HG03520 (cell line): Measurements from ENCODE around the gene AP2B1.

ENCODE experiments used
- ATAC-seq: cut with Tn5 transposase; IDR thresholded peaks from one replicate; pipeline ENCODE4 v1.9.1; 2021; ENCODE audit warnings: mild to moderate bottlenecking, moderate library complexity; ENCODE audit not compliant: unreplicated experiment

The AP2B1 gene

DNA sequence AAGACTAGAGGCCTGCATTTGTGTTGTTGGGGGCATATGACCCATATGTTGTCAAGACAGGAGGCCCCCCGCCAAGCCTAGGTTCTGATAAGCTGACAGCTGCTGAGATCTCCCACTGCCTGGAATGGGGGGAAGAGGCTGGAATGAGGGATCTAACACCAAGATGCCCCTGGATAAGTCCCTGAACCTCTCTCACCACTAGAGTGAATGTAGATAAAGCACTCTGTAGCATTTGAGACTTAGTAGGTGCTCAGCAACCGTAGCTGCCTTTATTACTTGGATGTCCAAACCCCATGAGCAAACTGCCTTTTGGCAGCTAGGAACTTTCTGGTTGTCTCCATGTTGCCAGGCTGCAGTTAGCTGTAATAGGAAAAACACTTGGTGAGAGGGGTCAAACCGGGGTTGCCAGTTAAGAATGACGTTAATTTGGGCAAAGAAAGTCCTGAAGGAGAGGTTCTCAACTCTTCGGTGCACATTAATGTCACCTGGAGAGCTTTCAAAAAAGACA, 139.9 kb downstream of the AP2B1 start:
- no peak for ATAC-seq

DNA sequence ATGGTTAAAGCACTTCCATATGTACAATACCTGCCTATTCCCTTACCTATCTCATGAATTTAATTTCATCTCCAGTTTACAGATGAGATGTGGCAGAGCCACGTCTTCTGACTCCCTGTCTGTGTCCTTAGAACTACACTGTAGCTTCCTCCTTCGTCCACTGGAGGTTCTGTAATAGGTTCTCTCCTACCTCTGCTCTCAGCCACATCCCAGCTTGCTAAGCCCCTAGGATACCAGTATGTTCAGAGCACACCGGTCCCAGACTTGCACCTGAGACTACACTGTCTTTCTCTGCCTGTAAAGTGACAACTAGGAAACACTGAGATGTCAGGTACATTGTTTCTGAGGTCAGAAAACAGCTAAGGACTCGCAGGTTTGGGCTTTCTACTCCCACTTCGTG, 140.5 kb downstream of the AP2B1 start:
- no peak for ATAC-seq

DNA sequence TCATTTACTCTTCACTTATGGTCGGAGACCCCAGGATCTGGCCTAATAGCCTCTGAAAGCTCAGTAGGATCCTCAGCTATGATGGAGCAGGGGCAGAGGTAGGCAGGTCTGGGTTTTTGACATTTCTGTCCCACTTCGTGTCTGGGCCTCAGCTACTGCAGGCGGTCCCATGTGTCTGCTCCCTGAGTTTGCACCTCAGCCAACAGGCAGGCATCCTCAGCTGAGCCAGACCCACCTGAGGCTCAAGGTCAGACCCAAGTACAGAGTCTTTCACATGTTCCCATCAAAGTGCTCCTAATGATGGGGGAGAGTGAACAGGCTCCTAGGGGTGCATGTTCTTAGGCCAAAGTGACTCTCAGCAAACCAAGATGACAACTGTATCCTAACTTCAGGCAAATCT, 141.4 kb downstream of the AP2B1 start:
- no peak for ATAC-seq

DNA sequence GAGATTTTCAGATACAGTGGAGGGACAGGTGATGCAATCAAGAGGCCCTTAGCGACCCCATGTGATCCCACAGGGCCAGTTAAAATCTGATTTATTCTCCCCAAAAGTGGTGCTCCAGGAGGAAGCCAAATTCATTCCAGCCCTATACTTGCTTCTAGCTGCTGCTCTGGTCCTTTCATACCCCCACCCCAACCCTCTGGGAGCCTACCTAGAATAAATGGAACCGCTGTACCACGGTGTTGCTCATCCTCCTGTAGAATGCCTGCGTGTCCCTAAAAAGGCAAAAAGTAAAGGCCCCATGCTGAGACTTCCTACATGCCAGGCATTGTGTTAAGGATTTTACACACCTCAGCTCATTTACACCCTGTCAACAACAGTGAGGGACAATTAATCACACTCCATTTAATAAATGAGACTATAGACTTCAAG, 142.3 kb downstream of the AP2B1 start:
- no peak for ATAC-seq

DNA sequence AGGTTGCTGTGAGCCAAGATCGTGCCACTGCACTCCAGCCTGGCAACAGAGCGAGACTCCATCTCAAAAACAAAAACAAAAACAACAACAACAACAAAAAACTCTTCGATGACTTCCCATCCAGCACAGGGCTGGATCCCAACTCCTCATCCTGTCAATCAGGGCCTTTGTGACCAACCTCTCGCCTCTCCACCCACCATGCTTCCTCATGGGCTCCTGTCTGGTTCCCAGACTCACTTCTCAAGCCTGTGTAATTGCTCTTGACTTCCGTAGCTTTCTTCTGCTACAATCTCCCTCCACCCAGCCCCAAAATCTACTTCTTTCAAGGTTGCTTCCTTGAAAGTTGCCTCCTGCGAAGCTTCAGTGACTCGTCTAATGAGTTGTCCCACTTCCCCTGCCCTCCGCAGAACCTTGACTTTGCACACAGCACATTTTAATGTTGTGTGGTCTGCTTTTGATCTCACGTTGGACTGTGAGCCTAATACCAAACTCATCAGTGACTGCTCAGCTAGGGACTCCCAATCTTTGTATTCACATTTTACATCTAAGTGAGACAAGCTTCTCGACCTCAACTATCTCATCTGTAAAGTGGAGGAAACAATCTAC, 143.4 kb downstream of the AP2B1 start:
- no peak for ATAC-seq

DNA sequence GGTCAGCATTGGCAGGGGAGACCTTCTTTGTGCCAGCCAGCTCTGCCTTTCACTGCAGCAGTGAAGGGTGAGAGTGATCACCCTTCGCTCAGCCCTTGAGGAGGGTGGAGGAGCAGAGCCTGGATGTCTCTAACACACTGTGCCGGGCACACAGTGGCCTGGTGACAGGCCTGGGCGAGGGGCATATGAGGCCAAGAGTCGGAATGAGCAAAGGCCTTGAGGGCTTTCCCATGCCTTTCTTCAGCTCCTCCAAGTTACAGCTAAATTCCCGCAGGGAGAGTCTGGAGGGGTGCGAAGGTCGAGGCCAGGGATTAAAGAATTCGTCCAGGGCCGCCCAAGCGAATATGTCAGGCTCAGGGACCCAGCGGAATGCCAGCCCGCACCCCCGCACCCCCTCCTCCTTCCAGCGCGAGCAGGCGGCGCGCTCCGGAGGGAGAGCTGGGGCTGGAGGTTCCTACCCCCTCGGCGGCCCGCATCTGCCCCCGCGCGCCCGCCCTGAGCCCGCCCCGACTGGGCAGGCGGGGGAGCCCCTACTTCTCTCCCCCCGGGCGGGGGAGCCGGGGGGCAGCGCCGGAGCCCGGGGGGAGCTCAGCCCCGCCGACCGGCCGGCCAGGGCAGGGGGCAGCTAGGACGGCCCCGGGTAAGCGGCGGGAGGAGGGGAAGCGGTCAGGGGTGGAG, 144.3 kb downstream of the AP2B1 start, which contains the start of gene RASL10B:
RASL10B (plus strand) TSS at position 401 of the 678 bp plus-strand sequence. CDS start 3,546 bp downstream, outside the sequence.
- ATAC-seq: no peak

DNA sequence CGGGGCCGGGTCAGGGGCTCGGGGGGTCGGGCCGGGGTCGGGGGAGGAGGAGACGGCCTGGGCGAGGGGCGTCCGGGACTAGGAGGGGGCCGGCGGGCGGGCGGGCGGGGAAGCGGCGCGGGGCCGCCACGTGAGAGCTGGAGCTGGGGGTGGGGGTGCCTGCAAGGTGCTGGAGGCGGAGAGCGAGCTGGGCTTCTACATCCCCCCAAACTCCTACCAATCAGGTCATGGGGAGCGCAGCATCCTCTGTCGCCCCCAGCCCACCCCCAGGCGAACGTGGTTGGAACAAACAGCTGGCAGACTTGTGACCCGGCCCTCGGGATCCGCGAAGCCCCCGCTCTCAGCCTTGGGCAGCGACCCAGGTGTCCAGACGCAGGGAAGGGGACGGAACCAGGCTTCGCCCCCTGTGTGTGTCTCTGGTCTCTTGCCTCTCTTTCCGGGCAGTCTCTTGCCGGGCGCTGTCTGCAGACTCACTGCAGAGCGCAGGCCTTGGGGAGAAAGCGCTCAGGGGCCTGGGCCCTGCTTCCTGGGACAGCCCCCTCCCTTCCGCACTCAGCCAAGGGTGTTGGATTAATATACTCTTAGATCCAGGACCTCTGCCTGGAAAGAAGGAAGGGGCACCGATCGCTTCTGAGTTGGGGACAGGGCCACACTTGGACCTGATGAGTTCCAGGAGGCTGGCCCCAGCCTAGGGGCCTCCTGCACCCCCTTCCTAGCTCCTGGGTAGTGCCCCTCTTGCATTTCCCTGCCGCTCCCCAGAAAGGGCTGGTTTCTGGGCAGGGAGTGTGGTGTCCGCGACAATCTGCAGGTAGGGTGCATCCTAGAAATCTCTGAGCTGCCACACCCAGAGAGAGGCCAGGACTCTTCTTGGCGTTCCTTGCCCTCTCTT, 145.0 kb downstream of the AP2B1 start:
- ATAC-seq: no peak

DNA sequence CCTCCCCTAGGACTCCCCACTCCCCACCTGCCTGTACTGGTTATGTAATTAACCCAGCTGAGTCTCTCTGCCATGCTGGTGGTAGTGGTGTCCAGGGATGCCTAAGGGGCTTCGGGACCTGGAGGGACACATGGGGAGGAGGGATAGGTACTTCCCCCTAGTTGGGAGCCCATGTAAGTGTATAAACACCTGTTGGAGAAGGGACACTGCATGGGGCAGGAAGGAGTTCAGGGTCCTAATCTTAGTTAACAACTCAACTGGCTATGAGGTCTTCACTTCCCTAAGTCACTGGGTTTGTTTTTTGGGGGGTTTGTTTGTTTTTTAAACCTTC, 145.6 kb downstream of the AP2B1 start:
- no peak for ATAC-seq

DNA sequence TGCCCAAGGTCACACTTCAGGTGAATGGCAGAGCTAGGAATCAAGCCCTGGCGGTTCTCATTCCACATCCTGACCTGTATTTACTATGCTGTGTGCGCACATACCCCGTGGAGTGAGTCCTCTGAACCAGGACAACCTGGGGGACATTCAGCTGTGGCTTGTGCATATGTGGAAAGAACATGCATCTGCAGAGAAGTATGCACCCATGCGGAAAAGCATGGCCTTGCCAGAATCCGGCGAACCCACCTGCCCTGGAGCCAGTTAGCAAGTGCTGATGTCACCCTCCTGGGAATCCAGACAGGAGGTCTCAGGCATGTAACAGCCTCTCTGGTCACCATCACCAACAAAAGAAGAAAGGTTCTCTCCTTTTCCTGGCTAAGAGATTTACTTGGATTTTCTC, 146.2 kb downstream of the AP2B1 start:
- ATAC-seq: no peak

DNA sequence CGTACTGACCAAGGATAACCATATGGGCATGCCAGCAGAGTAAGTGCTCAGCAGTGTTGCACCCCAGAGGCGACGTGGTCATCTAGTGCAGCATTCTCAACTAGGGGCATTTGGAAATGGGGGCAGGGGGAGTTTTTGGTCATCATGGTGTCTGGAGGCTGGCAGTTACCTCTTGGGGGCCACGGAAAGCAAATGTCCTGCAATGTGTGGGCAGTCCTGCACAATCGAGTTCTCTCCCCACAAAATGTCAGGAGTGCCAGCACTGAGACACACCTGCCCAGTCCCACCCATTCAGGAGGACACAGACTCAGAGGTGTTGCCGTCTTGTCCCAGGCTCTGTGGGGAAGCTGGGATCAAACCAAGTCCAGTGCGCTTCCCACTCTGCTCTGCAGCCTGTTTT, 147.3 kb downstream of the AP2B1 start:
- ATAC-seq: no peak

DNA sequence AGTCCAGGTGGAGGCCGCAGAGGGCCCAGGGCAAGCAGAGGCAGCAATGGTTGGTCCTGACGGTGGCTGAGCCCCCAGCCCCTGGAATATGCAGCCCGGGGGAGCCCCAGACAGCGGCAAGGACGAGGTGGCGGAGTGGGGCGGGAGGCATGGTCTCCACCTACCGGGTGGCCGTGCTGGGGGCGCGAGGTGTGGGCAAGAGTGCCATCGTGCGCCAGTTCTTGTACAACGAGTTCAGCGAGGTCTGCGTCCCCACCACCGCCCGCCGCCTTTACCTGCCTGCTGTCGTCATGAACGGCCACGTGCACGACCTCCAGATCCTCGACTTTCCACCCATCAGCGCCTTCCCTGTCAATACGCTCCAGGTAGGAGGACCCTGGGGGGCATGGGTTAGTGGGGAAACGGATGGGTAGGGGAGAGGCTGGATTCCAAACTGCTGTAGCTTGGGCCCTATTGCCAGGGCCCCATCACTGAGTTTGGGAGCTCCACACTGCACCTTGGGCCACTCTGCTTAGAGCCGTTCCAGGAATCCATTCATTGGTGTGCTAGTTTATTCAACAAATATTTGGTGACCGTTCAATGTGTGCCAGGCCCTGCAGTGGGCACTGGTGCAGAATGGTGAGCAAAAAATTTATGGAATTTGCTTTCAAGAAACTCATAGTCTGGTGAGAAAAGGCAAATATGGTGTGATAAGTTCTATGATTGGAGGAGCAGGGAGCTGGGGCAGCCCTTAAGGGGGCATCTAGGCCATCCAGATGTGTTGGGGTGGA, 148.1 kb downstream of the AP2B1 start:
- ATAC-seq: no peak

DNA sequence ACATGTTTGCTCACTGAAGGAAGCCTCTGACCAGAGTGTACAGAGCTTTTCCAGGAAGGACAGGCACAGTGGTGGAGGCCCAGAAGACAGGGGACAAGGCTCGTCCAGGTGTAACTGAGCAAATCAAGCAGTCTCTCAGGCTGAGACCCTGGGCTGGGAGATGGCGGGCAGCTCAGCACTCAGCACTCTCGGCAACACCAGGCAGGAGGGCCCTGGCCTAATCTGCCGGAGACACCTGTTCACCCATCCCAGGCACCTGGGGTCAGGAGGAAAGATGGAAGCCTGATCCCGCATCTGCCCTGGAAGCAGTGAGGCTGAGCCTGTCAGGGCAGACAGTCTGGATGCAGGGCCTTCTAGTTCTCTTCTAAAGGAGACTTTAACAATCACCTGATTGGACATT, 149.1 kb downstream of the AP2B1 start:
- ATAC-seq: no peak

DNA sequence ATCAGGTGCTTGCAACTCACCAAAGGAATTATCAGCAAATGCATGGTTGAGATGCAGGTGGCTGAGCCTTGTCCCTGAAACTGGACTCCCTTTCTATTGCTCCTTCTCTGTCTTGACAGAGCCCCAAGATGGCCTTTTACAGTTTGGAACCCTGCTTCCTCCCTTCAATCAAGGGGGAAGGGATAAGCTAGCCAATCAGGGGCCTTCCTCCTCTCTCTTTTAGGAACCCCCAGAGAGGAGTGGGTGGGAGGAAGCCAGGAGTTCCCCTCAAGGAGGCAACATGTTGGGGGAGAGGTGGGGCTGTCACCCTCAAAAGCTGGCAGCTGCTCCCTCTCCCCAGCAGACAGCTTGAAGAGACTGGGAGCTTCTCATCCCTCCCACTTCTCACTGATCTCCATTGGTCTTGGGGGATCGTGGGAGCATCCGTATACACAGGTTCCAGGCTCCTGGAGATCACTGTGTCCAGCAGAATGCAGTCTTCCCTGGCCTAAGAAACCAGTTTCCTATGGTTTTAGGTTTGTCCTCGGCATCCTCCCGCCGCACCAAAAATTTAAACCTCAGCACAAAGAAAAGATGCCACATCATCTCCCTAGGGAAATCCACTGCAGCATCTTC, 151.5 kb downstream of the AP2B1 start:
- ATAC-seq: no peak

DNA sequence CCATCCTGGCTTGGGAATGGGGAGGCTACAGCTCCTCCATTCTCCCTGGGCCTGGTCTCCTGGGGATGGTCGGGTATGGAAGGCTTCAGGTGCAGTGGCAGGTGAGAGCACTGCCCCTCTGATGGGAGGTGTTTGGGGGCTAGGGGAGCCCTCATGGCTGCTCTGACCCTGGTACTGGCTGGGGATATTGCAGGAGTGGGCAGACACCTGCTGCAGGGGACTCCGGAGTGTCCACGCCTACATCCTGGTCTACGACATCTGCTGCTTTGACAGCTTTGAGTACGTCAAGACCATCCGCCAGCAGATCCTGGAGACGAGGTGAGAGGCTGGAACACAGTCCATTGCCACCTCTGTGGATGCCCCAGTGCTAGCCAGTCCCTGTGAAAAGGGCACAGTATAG, 153.1 kb downstream of the AP2B1 start:
- no peak for ATAC-seq

DNA sequence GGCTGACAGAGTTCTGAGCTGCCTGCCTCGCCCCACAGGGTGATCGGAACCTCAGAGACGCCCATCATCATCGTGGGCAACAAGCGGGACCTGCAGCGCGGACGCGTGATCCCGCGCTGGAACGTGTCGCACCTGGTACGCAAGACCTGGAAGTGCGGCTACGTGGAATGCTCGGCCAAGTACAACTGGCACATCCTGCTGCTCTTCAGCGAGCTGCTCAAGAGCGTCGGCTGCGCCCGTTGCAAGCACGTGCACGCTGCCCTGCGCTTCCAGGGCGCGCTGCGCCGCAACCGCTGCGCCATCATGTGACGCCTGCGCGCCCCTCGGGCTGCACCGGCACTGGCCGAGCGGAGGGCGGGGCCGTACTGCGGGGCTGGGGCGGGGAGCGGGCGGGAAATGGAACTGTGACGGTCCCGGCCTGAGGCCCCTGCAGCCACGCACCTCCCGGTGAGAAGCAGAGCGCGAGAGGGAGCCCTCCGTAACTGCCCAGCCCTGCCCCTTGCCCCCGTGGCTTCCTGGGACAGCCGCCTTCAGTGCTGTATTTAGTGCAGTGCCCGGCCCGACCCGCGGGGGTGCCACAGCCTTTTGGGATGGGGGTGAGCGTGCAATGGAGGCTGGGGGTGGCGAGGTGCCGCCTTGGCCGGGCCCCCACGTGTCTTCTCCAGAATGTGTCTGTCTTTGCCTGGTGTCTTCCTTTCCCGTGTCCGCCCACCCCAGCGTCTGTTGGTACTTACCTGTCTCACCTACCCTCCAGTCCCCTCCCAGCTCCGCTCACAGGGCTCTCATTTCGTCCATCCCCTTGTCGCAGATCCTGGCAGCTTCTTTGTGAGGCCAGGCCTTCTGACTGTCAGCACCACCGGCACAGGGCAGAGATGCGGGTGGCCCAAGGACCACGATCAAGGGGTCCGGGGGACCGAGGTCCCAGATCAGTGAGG, 154.1 kb downstream of the AP2B1 start:
- ATAC-seq: no peak

DNA sequence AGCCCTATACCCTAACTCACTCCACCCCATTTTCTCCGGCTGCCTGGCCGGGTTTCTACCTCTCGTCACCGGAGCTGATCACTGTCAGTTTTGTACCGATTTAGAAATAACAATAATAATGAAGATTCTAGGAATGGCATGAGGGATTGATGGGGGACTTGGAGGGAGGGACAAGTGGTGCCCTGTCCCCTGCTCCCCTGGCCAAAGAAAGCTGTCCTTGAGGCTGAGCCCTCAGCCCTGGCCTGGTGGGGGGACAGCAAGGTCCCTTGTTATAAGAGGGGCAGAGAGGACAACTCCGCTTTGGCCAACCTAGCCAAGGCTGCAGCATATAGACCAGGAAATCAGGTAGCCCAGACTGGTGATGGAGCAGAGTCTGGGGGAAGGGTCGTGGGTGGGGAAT, 155.4 kb downstream of the AP2B1 start:
- ATAC-seq: no peak

DNA sequence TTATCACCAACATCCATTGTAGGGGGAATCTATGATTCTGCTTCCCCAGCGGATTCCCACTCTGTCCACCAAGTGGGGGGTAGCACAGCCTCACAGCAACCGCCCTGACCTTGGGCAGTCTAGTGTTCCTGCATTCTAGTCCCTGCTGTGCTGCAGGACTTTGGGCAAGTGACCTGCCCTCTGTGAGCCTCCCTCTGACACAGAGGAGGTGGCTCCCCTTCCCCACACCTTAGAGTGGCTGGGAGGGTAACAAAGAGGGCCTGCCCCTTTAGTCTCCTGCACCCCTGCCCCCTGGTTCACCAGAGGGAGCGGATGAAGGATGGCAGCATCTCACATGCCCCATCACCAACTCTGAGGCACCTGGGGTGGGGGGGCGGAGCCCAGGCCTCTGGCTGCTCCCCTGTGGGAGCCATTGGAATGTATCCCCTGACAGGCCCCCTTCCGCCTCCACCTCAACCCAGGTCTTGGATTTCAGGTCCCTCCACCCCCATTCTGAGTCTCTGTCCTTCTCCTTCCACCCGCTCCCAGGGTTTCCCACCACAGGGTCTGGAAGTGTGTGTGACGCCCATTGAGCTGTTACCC, 155.9 kb downstream of the AP2B1 start:
- ATAC-seq: no peak

DNA sequence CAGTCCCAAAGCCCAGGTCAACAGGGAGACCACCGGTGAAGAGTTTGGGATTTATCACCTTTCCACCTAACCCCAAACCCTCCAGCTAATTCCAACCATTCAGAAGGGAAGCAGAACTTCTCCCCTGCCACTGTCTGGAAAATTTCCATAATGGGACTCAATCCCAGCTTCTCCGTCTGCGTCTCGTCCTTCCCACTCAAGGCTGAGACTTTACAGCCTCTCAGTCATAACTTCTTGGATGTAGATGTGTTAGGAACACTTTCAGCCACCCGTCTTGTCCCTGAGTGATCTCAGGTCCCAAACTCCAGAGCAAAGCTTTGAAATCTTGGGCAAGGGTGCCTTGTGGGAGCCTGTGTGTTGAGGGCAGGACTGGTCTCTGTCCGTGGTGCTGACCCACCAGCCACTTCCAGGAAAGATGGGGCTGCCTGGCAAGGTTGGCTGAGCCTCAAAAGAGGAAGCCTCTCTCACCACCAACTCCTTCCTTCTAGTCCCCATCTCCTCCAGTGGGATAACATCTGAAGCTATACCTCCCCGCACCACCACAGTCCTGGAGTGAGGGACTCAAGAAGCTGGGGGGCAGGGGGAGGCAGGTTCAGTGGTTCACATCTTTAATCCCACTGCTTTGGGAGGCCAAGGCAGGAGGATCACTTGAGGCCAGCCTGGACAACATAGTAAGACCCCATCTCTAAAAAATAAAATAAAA, 156.7 kb downstream of the AP2B1 start:
- no peak for ATAC-seq
